ENCODE results near the gene TEPSIN.

DNA sequence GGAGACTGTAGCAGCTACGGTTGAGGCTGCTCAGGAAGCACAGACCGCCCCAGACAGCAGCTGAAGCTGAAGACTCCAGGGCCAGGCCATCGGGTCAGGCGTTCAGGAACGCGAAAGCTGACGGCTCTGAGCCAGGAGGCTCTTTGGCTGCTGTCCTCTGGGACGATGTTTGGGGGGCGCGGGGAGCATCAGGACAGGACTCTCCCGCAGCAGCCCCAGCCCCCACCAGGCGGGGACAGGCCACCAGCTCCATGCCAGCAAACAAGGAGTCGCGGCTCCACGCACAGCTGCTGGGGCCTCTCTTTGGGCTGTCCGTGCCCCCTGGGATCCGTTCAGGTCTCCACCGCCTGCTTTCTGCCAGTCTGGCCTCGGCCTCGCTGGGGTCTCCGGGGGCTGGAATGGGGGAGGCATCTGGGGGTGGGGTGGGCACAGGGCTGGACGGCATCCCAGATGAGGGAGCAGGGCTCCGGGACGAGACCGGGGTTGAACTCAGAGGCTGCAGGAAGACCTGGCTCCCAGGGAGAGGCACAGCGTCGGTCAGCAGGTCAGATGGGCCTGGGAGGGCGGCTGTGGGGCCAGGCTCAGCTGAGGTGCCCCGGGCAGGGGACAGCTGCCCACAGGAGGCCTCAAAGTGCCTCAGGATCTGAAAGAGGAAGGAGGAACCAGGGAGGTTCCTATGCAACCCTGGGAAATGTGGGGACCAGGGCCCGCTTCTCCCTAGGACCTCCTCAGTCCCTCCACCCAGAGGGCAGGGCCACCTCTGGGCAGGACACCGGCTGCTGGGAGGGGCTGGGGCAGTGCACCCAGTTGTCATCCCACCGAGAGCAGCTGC is 9.8 kb downstream of the TEPSIN start:
- TF ChIP-seq CTCF (IDR thresholded peaks at IDR 0.05; ENCODE audit: low read length) (no peak), EZH2 (optimal IDR thresholded peaks at IDR 0.05; ENCODE audit: low read depth, low read length) (no peak), EZH2phosphoT487 (IDR thresholded peaks at IDR 0.05; ENCODE audit: low read length) (no peak)
